GM19397 (cell line): ENCODE results near the gene MAPK8IP3.
"Not testable (repeated sequence)": the region's sequence is repeated elsewhere in the genome, so short reads cannot be mapped to it uniquely, and the experiment has no call there.

ENCODE experiments used
- ATAC-seq: cut with Tn5 transposase; IDR thresholded peaks from one replicate; pipeline ENCODE4 v1.9.1; 2021; ENCODE audit warnings: mild to moderate bottlenecking, moderate library complexity; ENCODE audit not compliant: unreplicated experiment

The MAPK8IP3 gene

GRCh38 chr16:1710811-1711507 is 5.0 kb downstream of the MAPK8IP3 start:
- no peak for ATAC-seq

DNA sequence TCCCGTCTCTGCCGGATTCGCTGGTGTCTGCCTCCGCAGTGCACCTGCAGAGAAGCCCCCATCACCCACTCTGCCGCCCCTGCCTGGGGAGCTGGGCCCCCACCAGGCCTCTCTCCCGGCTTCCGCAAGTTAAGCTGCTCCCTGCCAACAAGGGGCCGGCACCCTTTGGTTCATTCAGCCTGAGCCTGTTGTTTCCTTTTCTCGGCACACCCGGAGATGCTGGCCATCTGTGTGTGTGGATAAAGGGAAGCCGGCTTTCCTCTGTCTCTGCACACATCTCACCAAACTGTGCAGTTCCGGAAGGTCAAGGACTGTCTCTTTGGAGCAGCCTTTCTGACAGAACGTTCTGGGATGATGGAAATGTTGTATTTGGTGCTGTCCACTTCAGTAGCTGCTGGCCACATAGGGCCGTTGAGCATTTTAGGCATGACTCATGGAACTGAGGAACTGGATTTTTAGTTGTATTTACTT is 6.8 kb downstream of the MAPK8IP3 start:
- ATAC-seq, result no peak

DNA sequence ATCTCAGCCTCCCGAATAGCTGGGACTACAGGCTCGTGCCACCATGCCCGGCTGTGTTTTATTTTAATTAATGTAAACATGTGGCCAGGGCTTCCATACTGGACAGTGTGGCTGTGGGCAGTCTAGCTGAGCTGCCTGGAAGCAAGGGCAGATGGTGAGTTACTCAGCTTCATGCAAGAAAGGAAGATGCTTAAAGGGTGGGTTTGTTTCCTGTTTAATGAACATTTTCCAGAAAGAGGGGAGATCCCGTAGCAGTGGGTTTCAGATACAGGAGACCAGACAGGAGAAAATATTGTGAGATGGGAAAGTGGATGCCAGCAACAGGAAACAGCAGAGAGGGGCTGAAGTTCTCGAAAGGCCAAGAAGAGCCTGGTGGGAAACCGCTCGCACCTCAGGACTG is 7.3 kb downstream of the MAPK8IP3 start:
- no peak for ATAC-seq

DNA sequence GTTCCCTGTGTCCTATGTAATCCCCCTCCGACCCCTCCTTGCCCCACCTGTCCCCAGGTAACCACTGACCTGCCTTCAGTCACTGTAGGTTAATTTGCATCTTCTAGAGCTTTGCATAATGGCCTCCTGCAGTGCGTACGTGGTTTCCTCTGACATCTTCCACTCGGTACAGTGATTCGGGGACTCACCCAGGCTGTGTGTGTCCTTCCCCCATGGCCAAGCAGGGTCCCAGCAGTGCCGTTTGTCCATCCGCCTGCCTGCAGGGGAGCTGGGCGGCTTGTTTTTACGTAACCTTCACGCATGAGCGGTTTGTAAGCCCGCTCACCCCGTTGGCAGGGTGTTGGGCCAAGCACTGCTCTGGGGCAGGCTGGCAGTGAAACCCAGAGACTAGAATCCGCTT is 7.9 kb downstream of the MAPK8IP3 start:
- no peak for ATAC-seq

DNA sequence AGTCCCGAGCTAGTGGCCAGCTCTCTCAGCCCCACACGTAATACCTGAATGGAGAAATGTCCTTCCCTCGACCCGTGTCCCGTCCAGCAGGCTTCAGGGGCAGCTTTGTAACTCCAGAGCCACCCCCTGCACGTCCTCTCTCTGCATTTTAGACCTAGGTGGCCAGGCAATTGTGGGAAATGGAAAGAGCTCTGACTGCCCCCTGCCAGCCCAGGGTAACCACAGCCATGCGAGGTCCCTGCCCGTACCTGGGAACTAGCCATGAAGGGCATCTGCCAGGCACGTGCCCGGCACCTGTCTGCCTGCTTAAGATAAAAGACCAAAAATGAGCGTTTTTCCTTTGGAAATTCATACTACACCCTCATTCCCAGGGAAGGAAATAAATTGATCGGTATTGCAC is 9.2 kb downstream of the MAPK8IP3 start:
- no peak for ATAC-seq

DNA sequence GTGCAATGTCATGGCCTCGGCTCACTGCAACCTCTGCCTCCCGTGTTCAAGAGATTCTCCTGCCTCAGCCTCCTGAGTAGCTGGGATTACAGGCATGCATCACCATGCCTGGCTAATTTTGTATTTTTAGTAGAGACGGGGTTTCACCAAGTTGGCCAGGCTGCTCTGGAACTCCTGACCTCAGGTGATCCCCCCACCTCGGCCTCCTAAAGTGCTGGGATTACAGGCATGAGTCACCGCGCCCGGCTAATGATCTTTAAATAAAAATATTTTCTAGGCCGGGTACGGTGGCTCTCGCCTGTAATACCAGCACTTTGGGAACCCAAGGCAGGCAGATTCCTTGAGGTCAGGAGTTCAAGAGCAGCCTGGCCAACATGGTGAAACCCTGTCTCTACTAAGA is 12.2 kb downstream of the MAPK8IP3 start:
- ATAC-seq, result not testable (repeated sequence)

DNA sequence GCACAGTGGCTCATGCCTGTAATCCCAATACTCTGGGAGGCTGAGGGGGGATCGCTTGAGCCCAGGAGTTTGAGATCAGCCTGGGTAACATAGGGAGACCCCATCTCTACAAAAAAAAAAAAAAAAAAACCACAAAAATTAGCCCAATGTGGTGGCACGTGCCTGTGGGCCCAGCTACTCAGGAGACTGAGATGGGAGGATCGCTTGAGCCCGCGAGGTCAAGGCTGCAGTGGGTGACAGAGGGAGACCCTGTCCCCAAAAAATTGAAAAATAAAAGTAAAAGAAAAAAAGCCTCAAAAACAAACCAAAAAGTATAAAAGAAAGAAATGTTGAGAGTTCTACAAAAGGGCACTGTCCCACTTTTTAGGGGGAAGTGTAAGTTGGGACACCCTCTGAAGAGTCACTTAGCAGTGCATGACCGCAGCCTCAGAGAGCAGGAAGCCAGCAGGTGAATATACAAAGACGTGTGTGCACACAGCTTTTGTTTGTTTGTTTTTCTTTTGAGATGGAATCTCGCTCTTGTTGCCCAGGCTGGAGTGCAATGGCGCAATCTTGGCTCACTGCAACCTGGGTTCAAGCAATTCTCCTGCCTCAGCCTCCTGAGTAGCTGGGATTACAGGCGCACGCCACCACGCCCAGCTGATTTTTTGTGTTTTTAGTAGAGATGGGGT is 13.7 kb downstream of the MAPK8IP3 start:
- ATAC-seq, result not testable (repeated sequence)

DNA sequence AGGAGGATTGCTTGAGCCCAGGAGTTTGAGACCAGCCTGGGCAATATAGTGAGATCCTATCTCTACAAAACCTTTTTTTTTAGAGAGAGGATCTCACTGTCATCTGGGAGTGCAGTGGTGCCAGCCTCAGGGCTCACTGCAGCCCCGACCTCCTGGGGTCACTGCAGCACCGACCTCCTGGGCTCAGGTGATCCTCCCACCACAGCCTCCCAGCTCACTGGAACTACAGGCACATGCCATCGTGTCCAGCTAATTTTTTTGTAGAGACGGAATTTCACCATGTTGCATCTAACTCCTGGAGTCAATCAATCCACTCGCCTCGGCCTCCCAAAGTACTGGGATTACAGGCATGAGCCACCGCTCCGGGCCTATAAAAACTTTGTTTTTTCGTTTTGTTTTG is 15.4 kb downstream of the MAPK8IP3 start:
- no peak for ATAC-seq

GRCh38 chr16:1723450-1724147 is 17.6 kb downstream of the MAPK8IP3 start:
- ATAC-seq, result no peak

GRCh38 chr16:1724491-1724890 is 18.5 kb downstream of the MAPK8IP3 start:
- ATAC-seq, result no peak

GRCh38 chr16:1726661-1727502 is 20.9 kb downstream of the MAPK8IP3 start:
- no peak for ATAC-seq

DNA sequence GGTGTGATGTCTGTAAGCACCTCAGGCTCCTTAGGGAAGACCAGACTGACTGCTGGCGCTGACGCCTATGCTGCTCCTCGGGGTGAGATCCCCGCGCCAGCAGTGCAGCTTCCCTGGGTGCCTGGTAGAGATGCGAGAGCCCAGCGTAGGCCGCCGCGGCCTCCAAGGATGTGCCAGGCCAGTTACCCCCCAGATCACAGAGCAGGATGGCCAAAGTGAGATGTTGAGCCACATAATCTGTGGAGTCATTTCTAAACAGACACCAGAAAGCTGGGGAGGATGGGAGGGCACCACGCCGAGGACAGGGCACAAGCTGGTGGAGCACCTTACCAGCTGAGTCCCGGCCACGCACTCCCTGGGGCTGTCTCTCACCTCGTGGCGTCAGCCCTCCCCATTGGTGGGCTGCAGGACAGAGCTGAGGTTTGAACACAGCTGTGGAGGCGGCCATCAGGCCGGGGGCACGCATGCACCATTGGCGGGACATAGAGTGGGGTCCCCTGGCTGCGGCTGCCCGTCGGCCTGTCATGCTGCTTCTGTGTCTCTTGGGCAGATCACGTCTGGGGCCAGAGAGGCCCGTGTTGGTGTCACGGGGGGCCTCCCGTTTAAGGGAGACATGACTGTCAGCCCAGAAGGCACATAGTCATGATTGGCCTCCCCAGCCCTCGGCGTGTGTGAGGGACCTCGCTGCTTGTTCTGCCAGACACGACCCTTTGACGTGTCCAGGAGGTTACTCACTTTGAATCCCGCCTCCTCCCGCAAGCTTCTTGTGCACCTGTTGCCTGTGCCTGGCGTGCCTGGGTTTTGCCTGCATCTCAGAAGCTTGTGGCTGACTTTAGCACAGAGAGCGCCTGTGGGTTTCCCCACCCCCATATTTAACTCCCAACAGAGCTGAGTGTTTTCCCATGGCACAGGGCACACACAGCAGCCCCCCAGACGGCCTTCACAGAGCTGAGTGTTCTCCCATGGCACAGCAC is 21.9 kb downstream of the MAPK8IP3 start:
- no peak for ATAC-seq

GRCh38 chr16:1729026-1729425 is 23.0 kb downstream of the MAPK8IP3 start:
- no peak for ATAC-seq

DNA sequence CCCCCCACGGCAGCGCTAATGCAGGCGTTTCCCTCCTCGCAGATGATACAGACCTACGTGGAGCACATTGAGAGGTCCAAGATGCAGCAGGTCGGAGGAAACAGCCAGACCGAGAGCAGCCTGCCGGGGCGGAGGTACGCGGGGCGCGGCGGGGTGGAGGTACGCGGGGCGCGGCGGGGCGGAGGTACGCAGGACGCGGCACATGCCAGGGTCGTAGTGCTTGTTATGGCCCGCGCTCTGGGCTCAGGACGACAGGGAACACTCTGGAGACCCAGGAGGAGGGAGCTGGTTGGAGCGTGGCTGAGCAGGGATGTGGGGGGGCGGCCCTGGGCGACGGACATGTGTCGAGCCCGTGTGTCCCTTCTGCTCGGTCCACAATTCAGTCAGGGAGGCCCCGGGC is 23.4 kb downstream of the MAPK8IP3 start:
- no peak for ATAC-seq

- ATAC-seq, result no peak
Observed at GRCh38 chr16:1731073-1731472, 25.1 kb downstream of the MAPK8IP3 start.

- no peak for ATAC-seq
Observed at GRCh38 chr16:1731603-1732002, 25.6 kb downstream of the MAPK8IP3 start.

DNA sequence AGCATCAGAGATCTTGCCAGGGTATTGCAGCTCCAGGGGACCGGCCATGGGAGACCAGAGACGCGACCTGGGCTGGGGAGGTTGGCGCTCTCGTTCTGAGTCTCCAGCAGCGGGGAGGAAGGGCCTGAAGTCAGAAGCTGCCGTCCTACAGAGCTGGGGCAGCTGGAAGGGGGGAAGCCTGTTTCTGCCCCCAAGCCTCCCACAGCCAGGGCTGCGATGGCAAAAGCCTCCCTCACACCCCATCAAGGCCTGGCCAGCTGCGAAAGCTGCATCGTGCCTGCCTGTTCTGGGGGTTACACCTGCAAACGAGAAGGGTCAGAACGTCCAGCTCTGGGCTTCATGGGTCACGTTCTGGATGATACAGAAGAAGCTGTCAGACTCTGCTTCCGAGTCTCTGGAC is 26.1 kb downstream of the MAPK8IP3 start:
- ATAC-seq, result no peak

DNA sequence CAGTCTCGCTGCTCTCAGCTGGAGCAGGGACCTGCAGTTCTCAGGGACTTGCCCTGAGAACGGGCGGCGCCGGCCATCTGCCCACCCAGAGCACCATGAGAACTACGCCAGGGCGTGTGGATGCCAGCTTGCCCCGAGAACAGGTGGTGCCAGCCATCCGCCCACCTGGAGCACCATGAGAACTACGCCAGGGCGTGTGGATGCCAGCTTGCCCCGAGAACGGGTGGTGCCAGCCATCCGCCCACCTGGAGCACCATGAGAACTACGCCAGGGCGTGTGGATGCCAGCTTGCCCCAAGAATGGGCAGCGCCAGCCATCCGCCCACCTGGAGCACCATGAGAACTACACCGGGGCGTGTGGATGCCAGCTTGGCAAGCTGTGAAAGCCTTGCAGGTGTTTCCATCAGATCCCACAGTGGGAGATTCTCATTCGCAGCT is 26.6 kb downstream of the MAPK8IP3 start:
- ATAC-seq, result not testable (repeated sequence)

DNA sequence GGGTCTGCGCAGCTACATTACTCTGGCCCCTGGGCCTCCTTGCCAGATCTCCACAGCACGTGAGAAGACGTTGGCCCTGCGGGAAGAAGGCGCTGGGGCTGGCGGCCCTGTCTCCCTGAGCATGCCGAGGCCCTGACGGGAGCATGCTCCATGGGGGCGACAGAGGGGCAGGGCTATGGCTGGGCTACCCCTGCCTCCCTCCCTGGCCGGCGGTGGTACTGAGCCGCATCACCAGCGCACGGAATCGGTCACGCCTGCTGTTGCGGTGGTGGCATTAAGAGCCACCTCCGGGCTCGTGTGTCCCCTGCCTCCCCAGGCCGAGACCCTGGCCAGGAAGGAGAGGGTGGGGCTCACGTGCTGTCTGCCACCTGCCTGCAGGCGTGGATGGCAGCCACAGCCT is 28.1 kb downstream of the MAPK8IP3 start:
- no peak for ATAC-seq

GRCh38 chr16:1734816-1735215 is 28.8 kb downstream of the MAPK8IP3 start:
- ATAC-seq, result no peak
